Measurements from ENCODE around the gene ZC2HC1C. TPM values are rescaled to one million over a fixed set of nuclear protein-coding genes. Genes with fewer than 3 reads are reported as not detected.
"Not testable (repeated sequence)": the region's sequence is repeated elsewhere in the genome, so short reads cannot be mapped to it uniquely, and the experiment has no call there.

ZC2HC1C gene
- total RNA-seq, 1 donor from 2014 or later: 5.2 TPM

DNA sequence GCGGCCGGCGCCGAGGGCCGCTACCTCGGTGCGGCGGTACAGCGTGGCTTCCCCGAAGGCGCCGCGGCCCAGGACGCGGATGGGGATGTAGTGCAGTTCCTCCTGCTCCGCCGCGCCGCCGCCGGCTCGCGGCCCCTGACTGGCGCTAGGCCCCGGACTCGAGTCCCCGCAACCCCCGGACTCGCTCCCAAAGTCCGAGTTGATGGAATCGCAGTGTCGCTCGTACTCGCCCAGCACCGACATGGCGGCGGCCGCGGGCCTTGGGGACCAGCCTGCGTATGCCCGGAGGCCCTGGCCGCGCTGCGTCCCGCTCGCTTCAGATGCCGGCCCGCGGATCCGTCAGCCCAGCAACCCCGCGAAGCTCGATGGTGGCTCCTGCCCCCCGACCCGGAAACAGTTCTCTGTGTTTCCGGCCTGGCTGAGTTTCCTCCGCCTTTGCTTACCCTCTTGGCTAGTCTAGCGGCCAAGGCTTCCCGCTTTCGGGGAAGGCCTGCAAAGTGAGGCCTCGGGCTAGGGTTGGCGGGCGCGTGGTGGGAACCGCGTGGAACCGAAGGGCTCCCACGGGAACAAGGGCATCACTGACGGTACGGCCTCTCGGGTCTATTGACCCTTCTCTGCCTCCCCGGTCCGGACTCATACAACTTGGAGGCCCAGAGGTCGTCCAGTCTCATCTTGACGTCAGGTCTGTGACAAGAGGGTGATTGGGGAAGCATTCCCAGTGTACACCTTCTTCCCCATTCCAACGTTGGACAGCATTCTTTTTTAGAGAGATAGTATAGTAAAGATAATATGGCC lies 57.4 kb downstream of the ZC2HC1C start, which contains the start of gene NEK9:
TSS of gene NEK9 (minus strand) at position 370 of the 795 bp plus-strand sequence. CDS start at position 243, 127 bp downstream.
- DNase-seq (ENCODE audit: low spot score): peak; percentile 95
- intact Hi-C loops (cut with DNase I): loop anchor here (5.0 kb wide), 1 partner anchor 50 kb away; the partner anchor contains the start of gene TMED10

DNA sequence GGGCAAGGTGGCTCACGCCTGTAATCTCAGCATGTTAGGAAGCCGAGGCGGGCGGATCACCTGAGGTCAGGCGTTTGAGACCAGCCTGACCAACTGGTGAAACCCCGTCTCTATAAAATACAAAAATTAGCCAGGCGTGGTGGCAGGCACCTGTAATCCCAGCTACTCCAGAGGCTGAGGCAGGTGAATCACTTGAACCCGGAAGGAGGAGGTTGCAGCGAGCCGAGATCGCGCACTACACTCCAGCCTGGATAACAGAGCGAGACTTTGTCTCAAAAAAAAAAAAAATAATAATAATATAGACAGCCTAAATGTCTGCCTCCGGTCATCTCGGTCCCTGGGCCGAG lies 58.0 kb downstream of the ZC2HC1C start:
- intact Hi-C loops (cut with DNase I): loop anchor here (5.0 kb wide), 1 partner anchor 50 kb away; the partner anchor contains the start of gene TMED10
- not testable (repeated sequence) for DNase-seq (ENCODE audit: low spot score)

DNA sequence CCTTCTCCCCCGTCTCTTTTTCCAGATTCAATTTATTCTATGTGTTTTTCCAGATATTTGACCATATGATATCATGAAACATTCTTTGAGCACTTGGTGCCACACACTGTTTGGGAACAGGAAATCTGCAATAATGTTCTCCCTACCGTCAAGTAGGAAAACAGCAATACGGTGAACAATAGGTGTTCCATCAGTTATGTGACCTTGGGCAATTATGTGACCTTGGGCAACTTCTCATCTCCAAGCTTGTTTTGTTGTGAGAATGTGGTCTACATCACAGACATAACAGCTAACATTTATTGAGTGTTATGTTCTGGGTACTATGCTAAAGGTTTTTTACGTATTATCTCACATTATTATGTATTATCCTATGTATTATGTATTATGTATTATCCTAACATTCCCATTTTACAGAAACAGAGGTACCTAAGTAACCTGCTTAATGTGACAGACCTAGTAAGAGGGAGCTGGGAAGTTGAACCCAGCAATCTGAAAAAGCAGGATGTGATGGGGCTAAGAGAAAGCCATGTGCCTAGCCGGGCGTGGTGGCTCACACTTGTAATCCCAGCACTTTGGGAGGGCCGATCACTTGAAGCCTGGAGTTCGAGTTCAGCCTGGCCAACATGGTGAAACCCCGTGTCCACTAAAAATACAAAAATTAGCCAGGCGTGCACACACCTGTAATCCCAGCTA lies 58.6 kb downstream of the ZC2HC1C start:
- no peak for DNase-seq (ENCODE audit: low spot score)
- intact Hi-C loops (cut with DNase I): loop anchor here (5.0 kb wide), 1 partner anchor 49 kb away; the partner anchor contains the start of gene TMED10

DNA sequence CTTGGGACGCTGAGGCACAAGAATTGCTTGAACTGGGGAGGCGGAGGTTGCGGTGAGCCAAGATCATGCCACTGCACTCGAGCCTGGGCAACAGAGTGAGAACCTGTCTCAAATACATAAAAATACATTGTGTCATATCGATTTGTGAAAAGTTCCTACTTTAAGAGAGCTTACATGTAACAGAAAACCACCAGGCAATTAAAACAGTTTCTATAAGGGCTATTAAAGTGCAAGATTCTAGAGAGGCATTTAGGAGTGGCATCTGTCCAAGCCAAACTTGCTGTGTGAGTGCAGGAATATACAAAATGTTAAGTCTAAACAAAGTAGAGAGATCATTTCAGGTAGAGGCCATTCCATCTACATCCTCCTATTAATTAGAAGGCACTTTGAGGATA lies 59.2 kb downstream of the ZC2HC1C start:
- no peak for DNase-seq (ENCODE audit: low spot score)
- intact Hi-C loops (cut with DNase I): loop anchor here (5.0 kb wide), 1 partner anchor 49 kb away; the partner anchor contains the start of gene TMED10

Other genes starting within 250 kb of the ZC2HC1C start
- gene PROX2, start 193.5 kb upstream of the ZC2HC1C start, total RNA-seq: not detected
- gene DLST, start 187.7 kb upstream of the ZC2HC1C start, total RNA-seq: 202 TPM
- gene RPS6KL1, start 146.4 kb upstream of the ZC2HC1C start, total RNA-seq: 19.8 TPM
- 9.4 TPM for gene PGF, start 114.0 kb upstream of the ZC2HC1C start, total RNA-seq
- 36.4 TPM for gene EIF2B2, start 66.7 kb upstream of the ZC2HC1C start, total RNA-seq
- gene MLH3, start 18.2 kb upstream of the ZC2HC1C start, total RNA-seq: 20.0 TPM
- 12.2 TPM for gene ACYP1, start 5.6 kb upstream of the ZC2HC1C start, total RNA-seq
- gene NEK9, start 57.4 kb downstream of the ZC2HC1C start, total RNA-seq: 115 TPM
- 283 TPM for gene TMED10, start 107.0 kb downstream of the ZC2HC1C start, total RNA-seq
- gene FOS, start 209.2 kb downstream of the ZC2HC1C start, total RNA-seq: 25.8 TPM